NOMO-1 (cell line): ENCODE data around the gene PATL2.
"Not testable (repeated sequence)": the region's sequence is repeated elsewhere in the genome, so short reads cannot be mapped to it uniquely, and the experiment has no call there.

Experiments
- DNase-seq, 2 experiments: peaks; one replicate each; lab custom pipeline; 2025; ENCODE audit not compliant: unreplicated experiment in 2 of 2; lab: John Stamatoyannopoulos, UW

PATL2 gene

GRCh38 chr15:44656298-44656697 lies 54.8 kb downstream of the PATL2 start:
- no peak for DNase-seq

DNA sequence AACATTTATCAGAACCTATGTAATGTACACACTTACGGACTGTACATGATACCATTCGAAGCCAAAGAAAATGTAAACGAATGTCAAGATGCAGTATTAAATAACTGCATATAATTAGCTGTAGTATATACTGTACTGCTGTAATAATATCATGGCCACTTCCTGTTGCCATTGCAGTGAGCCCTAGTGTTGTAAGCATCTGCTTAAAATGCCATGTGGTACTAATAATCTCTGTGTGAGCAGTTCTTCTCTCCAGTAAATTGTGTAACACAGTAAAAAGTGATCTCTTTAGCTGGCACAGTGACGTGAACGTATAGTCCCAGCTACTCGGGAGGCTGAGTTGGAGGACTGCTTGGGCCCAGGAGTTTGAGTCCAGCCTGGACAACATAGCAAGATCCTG lies 56.3 kb downstream of the PATL2 start:
- no peak for DNase-seq

DNA sequence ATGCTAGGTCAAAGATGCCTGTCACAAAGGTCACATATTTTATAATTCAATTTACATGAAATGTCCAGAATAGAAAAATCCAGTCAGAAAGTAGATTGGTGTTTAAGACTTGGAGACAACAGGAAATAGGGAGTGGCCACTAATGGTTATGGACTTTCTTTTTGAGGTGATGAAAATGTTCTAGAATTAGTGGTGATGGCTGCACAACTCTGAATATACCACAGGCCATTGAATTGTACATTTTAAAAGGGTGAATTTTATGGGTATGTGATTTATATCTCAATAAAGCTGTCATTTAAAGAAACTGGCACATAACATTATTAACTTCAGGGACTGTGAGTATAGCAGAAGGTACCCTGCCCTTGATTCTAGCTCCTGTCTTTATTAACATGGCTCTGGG lies 63.5 kb downstream of the PATL2 start:
- DNase-seq: no peak

DNA sequence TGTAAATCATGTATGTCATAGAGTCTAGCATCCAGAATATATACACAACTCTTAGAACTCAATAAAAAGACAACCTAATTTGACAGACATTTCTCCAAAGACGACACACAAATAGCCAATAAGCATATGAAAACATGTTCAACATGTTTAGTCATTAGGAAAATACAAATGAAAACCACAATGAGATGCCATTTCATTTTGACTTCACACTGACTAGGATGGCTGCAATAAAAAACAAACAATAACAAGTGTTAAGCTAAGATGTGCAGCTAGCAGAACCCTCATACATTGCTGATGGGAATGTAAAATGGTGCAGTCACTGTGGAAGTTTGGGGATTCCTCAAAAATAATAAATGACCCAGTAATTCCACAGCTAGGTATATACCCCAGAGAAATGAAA lies 64.1 kb downstream of the PATL2 start:
- DNase-seq: no peak

DNA sequence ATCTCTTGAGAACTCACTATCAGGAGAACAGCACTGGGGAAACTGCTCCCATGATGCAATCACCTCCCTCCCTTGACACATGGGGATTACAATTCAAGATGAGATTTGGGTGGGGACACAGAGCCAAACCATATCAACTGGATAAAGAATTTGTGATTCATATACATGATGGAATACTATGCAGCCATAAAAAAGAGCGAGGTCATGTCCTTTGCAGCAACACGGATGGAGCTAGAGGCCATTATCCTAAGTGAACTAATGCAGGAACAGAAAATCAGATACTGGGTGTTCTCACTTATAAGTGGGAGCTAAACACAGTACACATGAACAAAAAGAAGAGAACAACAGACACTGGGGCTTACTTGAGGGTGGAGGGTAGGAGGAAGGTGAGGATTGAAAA lies 64.7 kb downstream of the PATL2 start:
- DNase-seq: no peak

DNA sequence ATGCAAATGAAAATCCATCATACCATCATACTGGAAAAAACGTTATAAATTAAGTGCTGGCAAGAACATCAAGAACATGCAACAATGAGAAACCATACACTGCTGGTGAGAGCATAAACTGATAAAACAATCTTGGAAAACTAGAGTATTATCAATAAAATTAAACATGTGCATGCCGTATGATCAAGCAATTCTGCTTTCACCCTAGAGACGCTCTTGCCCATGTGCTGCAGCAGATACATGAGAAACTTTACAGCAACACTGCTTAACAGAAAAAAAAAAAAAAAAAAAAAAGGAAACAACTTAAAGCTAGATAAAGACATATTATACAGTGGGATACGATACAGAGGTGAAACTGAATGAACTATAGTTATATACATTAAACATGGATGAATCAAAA lies 69.5 kb downstream of the PATL2 start:
- DNase-seq: no peak

GRCh38 chr15:44636976-44637375 lies 74.1 kb downstream of the PATL2 start:
- no peak for DNase-seq

DNA sequence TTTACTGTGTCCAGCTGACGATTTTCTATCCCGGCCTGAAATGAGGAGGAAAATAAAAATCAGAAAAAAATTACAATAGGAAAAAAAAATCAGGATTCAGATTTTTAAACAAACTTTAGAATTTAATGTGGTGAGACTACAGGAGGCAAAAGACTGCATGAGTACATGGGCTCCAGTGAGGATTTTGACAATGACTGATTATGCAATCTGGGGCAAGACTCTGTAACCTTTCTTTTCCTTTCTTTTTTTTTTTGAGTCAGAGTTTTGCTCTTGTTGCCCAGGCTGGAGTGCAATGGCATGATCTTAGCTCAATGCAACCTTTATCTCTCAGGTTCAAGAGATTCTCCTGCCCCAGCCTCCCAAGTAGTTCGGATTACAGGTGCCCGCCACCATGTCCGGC lies 77.5 kb downstream of the PATL2 start:
- no peak for DNase-seq

DNA sequence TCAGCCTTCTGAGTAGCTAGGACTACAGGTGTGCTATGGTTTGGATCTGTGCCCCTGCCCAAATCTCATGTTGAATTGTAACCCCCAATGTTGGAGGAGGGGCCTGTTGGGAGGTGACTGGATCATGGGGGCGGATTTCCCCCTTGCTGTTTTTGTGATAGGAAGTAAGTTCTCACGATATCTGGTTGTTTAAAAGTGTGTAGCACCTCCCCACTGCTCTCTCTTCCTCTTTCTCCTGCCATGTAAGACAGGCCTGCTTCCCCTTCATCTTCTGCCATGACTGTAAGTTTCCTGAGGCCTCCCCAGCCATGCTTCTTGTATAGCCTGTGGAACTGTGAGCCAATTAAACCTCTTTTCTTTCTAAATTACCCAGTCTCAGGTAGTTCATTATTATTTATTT lies 85.8 kb downstream of the PATL2 start:
- not testable (repeated sequence) for DNase-seq

- DNase-seq: no peak
Measured at GRCh38 chr15:44623178-44623577, 87.9 kb downstream of the PATL2 start.

DNA sequence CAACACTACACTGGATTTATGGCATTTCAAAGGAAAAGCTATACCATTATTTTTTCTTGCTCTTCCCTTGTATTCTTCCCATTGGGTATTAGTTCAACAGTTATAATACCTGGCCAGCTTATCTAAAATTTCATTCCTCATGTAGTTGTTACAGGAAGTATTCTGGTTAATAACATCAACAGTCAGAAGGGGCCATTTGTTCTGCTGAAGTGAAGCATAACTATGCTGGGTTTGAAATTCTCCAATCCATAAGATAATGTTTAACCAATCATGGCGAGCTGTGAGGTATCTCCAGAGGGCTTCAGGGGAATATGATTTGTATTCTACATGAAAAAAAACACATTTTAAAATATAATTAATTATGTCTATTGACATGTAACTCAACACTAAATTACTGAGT lies 91.0 kb downstream of the PATL2 start:
- no peak for DNase-seq

DNA sequence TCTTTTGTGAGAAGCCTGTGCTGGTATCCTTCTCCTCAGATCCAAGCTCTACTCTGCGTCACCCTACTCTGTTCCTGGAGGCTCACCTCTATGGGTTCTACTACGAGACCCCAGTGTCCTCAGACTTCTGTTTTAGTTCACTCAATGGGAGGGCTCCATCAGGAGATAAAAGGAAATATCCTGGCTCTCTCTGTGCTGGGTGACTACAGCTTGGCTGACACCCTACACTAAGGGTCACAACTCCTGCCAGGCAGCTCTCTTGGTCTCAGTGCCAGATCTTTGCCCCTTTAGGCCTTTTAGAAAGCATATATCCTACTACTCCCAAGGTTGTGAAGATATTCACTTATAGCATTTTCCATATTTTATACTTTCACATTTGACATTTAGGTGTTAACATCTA lies 94.1 kb downstream of the PATL2 start:
- DNase-seq: no peak
